Right atrium auricular region (tissue), 2 donors: ENCODE data around the gene SORCS3. TPM values are rescaled to one million over a fixed set of nuclear protein-coding genes. Genes with fewer than 3 reads are reported as not detected.

Experiments
- DNase-seq: peaks from one replicate; pipeline ENCODE4 v3.0.0-alpha.2; 2019; ENCODE audit warnings: low spot score
- H3K27ac ChIP-seq, 2 donors: fragments of 200-600 bp; sonication (generic); 1 replicate in 1 of 2; 2 replicates in 1 of 2; pipeline ENCODE4 v1.5.1; 2016 to 2019
- H3K27me3 ChIP-seq, 2 donors: fragments of 200-600 bp; sonication (generic); one replicate each; pipeline versions ENCODE4 v1.5.1 to v1.6.0; 2017 to 2019
- H3K36me3 ChIP-seq: fragments of 200-600 bp; sonication (generic); one replicate; pipeline ENCODE4 v1.5.1; 2016
- H3K4me1 ChIP-seq, 2 donors: fragments of 200-600 bp; sonication (generic); one replicate each; pipeline versions ENCODE4 v1.5.1 to v1.6.0; 2017 to 2019
- H3K4me3 ChIP-seq, 2 donors: fragments of 200-600 bp; sonication (generic); 1 replicate in 1 of 2; 2 replicates in 1 of 2; pipeline ENCODE4 v1.5.1; 2017 to 2019; ENCODE audit warnings: mild to moderate bottlenecking in 1 of 2, moderate library complexity in 1 of 2
- H3K9me3 ChIP-seq, 2 donors: fragments of 200-600 bp; sonication (generic); one replicate each; pipeline ENCODE4 v1.5.1; 2019
- CTCF ChIP-seq, 2 donors: fragments of 200-600 bp; sonication (generic); IDR thresholded peaks; one replicate each; pipeline ENCODE4 v1.5.1; 2019; ENCODE audit warnings: antibody characterized with exemption in 2 of 2
- total RNA-seq, 2 donors: library from RNA; depleted of rRNA; stranded (reverse); fragments of >200 nt; gene quantifications; one replicate each; pipeline ENCODE4 v1.1.0, GENCODE V29; 2016

Gene SORCS3
- total RNA-seq, 2 donors from 2014 or later, result 0.07 TPM; not detected in 1

GRCh38 chr10:104835422-104835821 lies 194.3 kb downstream of the SORCS3 start:
- no peak for DNase-seq
- no peaks in the 10 kb centered on the region for H3K27me3 ChIP-seq
- no peak for TF ChIP-seq CTCF (IDR thresholded peaks at IDR 0.05)
- H3K9me3 ChIP-seq, result no peaks in the 10 kb centered on the region
- H3K36me3 ChIP-seq, result no peaks in the 10 kb centered on the region
- H3K4me1 ChIP-seq, result no peaks in the 10 kb centered on the region
- no peak overlapping the region for H3K27ac ChIP-seq
- H3K4me3 ChIP-seq, result no peak overlapping the region

GRCh38 chr10:104842704-104843103 lies 201.6 kb downstream of the SORCS3 start:
- no peak overlapping the region for H3K27ac ChIP-seq
- H3K36me3 ChIP-seq, result no peaks in the 10 kb centered on the region
- H3K4me3 ChIP-seq, result no peak overlapping the region
- no peaks in the 10 kb centered on the region for H3K4me1 ChIP-seq
- DNase-seq, result no peak
- H3K9me3 ChIP-seq, result no peaks in the 10 kb centered on the region
- H3K27me3 ChIP-seq, result no peaks in the 10 kb centered on the region
- TF ChIP-seq CTCF (IDR thresholded peaks at IDR 0.05), result no peak

GRCh38 chr10:104844073-104844472 lies 203.0 kb downstream of the SORCS3 start:
- Histone ChIP-seq H3K36me3 (no peaks in the 10 kb centered on the region), H3K27me3 (no peaks in the 10 kb centered on the region), H3K4me3 (no peak overlapping the region), H3K4me1 (no peaks in the 10 kb centered on the region), H3K9me3 (no peaks in the 10 kb centered on the region), H3K27ac (no peak overlapping the region)
- DNase-seq, result no peak
- TF ChIP-seq CTCF (IDR thresholded peaks at IDR 0.05), result no peak

GRCh38 chr10:104850023-104850422 lies 208.9 kb downstream of the SORCS3 start:
- H3K27me3 ChIP-seq, result no peaks in the 10 kb centered on the region
- DNase-seq, result no peak
- H3K36me3 ChIP-seq, result no peaks in the 10 kb centered on the region
- no peaks in the 10 kb centered on the region for H3K4me1 ChIP-seq
- no peaks in the 10 kb centered on the region for H3K9me3 ChIP-seq
- no peak overlapping the region for H3K4me3 ChIP-seq
- H3K27ac ChIP-seq, result no peak overlapping the region
- no peak for TF ChIP-seq CTCF (IDR thresholded peaks at IDR 0.05)

GRCh38 chr10:104867966-104868598 lies 227.0 kb downstream of the SORCS3 start:
- no peak overlapping the region for H3K27ac ChIP-seq
- no peaks in the 10 kb centered on the region for H3K27me3 ChIP-seq
- no peak overlapping the region for H3K4me3 ChIP-seq
- no peaks in the 10 kb centered on the region for H3K4me1 ChIP-seq
- H3K36me3 ChIP-seq, result no peaks in the 10 kb centered on the region
- no peaks in the 10 kb centered on the region for H3K9me3 ChIP-seq
- TF ChIP-seq CTCF (IDR thresholded peaks at IDR 0.05), result no peak
- no peak for DNase-seq

- no peaks in the 10 kb centered on the region for H3K4me1 ChIP-seq
- no peak for DNase-seq
- H3K36me3 ChIP-seq, result no peaks in the 10 kb centered on the region
- H3K27ac ChIP-seq, result no peak overlapping the region
- no peak for TF ChIP-seq CTCF (IDR thresholded peaks at IDR 0.05)
- no peaks in the 10 kb centered on the region for H3K9me3 ChIP-seq
- H3K4me3 ChIP-seq, result no peak overlapping the region
- no peaks in the 10 kb centered on the region for H3K27me3 ChIP-seq
These were observed 231.6 kb downstream of the SORCS3 start for GRCh38 chr10:104872691-104873090.
